Spleen (tissue), 7 donors: ENCODE results near the gene NOLC1.
"Not testable (repeated sequence)": the region's sequence is repeated elsewhere in the genome, so short reads cannot be mapped to it uniquely, and the experiment has no call there.

ENCODE experiments used
- POLR2A ChIP-seq, 3 donors: fragments of 450-650 bp; IDR thresholded peaks; one replicate each; pipeline ENCODE4 v1.5.1; 2017; ENCODE audit warnings: antibody characterized with exemption in 3 of 3, mild to moderate bottlenecking in 1 of 3
- POLR2AphosphoS5 ChIP-seq, 3 donors: sonication (generic); formaldehyde crosslinking; IDR thresholded peaks; one replicate each; pipeline ENCODE4 v1.5.1; 2017; ENCODE audit warnings: antibody characterized with exemption in 3 of 3
- TF ChIP-seq, protein P1 (sequence below), 11 experiments: fragments of 200-600 bp in 7 of 11; fragments of 450-650 bp in 4 of 11; sonication (generic) in 4 of 11; IDR thresholded peaks in 8 of 11; conservative IDR thresholded peaks in 3 of 11; 1 replicate in 7 of 11; 2 replicates in 4 of 11; pipeline versions ENCODE4 v1.4.0 to v1.8.0; 2016 to 2021; ENCODE audit warnings: antibody characterized with exemption in 11 of 11, inconsistent platforms in 4 of 11, mild to moderate bottlenecking in 1 of 11
- donor health status: DM: no; HTN: no; CAD: no; lungs with moderate emphysema.
- donor health status: DM: no; HTN: no; CAD: no.
- donor health status: DM: no; HTN: no; CAD: no.

DNA sequence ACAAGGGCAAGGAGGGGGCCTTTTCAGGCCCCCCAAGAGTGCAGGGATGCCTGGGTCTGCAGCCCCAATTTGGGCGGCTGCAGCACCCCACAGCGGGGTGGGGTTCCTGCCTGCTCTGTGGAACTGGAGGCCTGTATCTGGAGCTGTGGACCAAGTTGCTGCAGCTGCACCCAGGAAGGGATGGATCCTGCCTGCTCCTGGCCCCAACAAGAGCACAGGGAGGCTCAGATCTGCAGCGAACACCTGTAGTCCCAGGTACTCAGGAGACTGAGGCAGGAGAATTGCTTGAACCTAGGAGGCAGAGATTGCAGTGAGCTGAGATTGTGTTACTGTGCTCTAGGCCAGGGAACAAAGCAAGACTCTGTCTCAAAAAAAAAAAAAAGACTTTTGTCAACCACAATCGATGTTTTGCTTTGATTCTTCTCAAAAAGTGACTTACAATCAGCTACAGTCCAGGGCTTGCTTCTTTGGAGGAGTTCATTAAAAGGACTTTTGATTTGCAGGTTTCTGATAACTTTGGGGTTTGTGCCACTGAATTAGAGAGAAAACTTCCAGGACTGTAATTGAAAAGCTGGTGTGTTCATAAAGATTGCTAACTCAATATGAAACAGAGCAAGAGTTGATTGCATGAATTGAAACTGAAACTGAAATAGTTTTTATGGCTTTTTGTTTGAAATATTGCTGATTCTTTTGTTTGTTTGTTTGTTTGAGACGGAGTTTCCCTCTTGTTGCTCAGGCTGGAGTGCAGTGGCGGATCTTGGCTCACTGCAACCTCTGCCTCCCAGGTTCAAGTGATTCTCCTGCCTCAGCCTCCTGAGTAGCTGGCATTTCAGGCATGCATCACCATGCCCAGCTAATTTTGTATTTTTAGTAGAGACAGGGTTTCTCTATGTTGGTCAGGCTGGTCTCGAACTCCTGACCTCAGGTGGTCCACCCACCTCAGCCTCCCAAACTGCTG lies 37.0 kb downstream of the NOLC1 start:
- not testable (repeated sequence) for TF ChIP-seq POLR2A, POLR2AphosphoS5 (IDR thresholded peaks at IDR 0.05)
- TF ChIP-seq, protein P1, sequence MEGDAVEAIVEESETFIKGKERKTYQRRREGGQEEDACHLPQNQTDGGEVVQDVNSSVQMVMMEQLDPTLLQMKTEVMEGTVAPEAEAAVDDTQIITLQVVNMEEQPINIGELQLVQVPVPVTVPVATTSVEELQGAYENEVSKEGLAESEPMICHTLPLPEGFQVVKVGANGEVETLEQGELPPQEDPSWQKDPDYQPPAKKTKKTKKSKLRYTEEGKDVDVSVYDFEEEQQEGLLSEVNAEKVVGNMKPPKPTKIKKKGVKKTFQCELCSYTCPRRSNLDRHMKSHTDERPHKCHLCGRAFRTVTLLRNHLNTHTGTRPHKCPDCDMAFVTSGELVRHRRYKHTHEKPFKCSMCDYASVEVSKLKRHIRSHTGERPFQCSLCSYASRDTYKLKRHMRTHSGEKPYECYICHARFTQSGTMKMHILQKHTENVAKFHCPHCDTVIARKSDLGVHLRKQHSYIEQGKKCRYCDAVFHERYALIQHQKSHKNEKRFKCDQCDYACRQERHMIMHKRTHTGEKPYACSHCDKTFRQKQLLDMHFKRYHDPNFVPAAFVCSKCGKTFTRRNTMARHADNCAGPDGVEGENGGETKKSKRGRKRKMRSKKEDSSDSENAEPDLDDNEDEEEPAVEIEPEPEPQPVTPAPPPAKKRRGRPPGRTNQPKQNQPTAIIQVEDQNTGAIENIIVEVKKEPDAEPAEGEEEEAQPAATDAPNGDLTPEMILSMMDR (IDR thresholded peaks at IDR 0.05 in 8 of 11, conservative IDR thresholded peaks at IDR 0.05 in 3 of 11) = not testable (repeated sequence)
